GM23338 (cell line): ENCODE results near the gene HTT-AS. TPM values are rescaled to one million over a fixed set of nuclear protein-coding genes. Genes with fewer than 3 reads are reported as not detected.

Experiments
- ATAC-seq: fragments of 200-7000 bp; cut with Tn5 transposase; 3 replicates; pipeline ENCODE4 v1.9.1; 2020
- DNase-seq: peaks from one replicate; pipeline ENCODE4 v3.0.0-alpha.2; 2015; ENCODE audit warnings: low spot score
- H2AFZ ChIP-seq: fragments of 200-600 bp; sonication (generic); 2 replicates; pipeline ENCODE4 v1.8.0; 2016; ENCODE audit warnings: antibody characterized with exemption, mild to moderate bottlenecking, moderate library complexity
- H3F3A ChIP-seq: fragments of 200-600 bp; sonication (generic); replicated peaks from 2 replicates; pipeline ENCODE4 v1.8.0; 2017; ENCODE audit warnings: antibody characterized with exemption, mixed run types, low read depth
- H3K27ac ChIP-seq: fragments of 200-600 bp; sonication (generic); 2 replicates; pipeline ENCODE4 v1.6.1; 2016; ENCODE audit warnings: low read depth
- H3K27me3 ChIP-seq: fragments of 200-600 bp; sonication (generic); 2 replicates; pipeline ENCODE4 v1.8.0; 2016; ENCODE audit warnings: mild to moderate bottlenecking, mixed run types, moderate library complexity; ENCODE audit not compliant: insufficient read depth
- H3K36me3 ChIP-seq: fragments of 200-600 bp; sonication (generic); 2 replicates; pipeline ENCODE4 v1.8.0; 2016; ENCODE audit warnings: mild to moderate bottlenecking; ENCODE audit not compliant: insufficient read depth
- H3K4me1 ChIP-seq: fragments of 200-600 bp; sonication (generic); 2 replicates; pipeline ENCODE4 v1.8.0; 2016; ENCODE audit warnings: mild to moderate bottlenecking, moderate library complexity; ENCODE audit not compliant: insufficient read depth
- H3K4me2 ChIP-seq: fragments of 200-600 bp; sonication (generic); 2 replicates; pipeline ENCODE4 v1.7.1; 2017; ENCODE audit warnings: mixed run types
- H3K4me3 ChIP-seq: fragments of 200-600 bp; sonication (generic); 2 replicates; pipeline ENCODE4 v1.6.1; 2016; ENCODE audit warnings: mixed run types
- H3K79me2 ChIP-seq: fragments of 200-600 bp; sonication (generic); replicated peaks from 2 replicates; pipeline ENCODE4 v1.8.0; 2017; ENCODE audit warnings: mild to moderate bottlenecking; ENCODE audit not compliant: insufficient read depth
- H3K9me2 ChIP-seq: fragments of 200-600 bp; sonication (generic); 2 replicates; pipeline ENCODE4 v1.8.0; 2017; ENCODE audit not compliant: insufficient read depth
- H4K20me1 ChIP-seq: fragments of 200-600 bp; sonication (generic); replicated peaks from 2 replicates; pipeline ENCODE4 v1.8.0; 2017; ENCODE audit warnings: mild to moderate bottlenecking; ENCODE audit not compliant: insufficient read depth
- H3K27ac Mint-ChIP-seq: 2 replicates; pipeline ENCODE4 v1.8.0; 2020; ENCODE audit warnings: inconsistent platforms, mild to moderate bottlenecking, moderate library complexity, mixed read lengths
- H3K27me3 Mint-ChIP-seq: 3 replicates; pipeline ENCODE4 v1.8.0; 2022; ENCODE audit warnings: low read depth, mild to moderate bottlenecking, moderate library complexity, mixed read lengths, inconsistent platforms; ENCODE audit not compliant: insufficient read depth, poor library complexity
- H3K36me3 Mint-ChIP-seq: 3 replicates; pipeline ENCODE4 v1.8.0; 2021; ENCODE audit warnings: low read depth, mild to moderate bottlenecking, inconsistent platforms, moderate library complexity, mixed read lengths
- H3K4me1 Mint-ChIP-seq: 3 replicates; pipeline ENCODE4 v1.8.0; 2020; ENCODE audit warnings: mild to moderate bottlenecking, inconsistent platforms, mixed read lengths
- H3K4me3 Mint-ChIP-seq: 3 replicates; pipeline ENCODE4 v1.8.0; 2021; ENCODE audit warnings: moderate library complexity, mild to moderate bottlenecking, inconsistent platforms, mixed read lengths
- H3K9me3 Mint-ChIP-seq: 3 replicates; pipeline ENCODE4 v1.8.0; 2020; ENCODE audit warnings: moderate library complexity, mild to moderate bottlenecking, inconsistent platforms, mixed read lengths
- CREB1 ChIP-seq: fragments of 250-450 bp; sonication (Bioruptor Pico); IDR thresholded peaks from 2 replicates; pipeline ENCODE4 v1.5.0; 2020; ENCODE audit warnings: low read depth, mild to moderate bottlenecking, moderate library complexity
- CTCF ChIP-seq, 2 experiments: fragments of 200-600 bp in 1 of 2; sonication (generic) in 1 of 2; conservative IDR thresholded peaks; 2 replicates each; pipeline versions ENCODE4 v1.5.1 to v1.6.1; 2016 to 2017; ENCODE audit warnings: antibody characterized with exemption in 2 of 2, low read depth in 2 of 2, mild to moderate bottlenecking in 2 of 2, moderate library complexity in 1 of 2
- ETS1 ChIP-seq: IDR thresholded peaks from 2 replicates; pipeline ENCODE4 v1.6.1; 2016; ENCODE audit warnings: antibody characterized with exemption
- EZH2 ChIP-seq: fragments of 200-600 bp; sonication (generic); IDR thresholded peaks from one replicate; pipeline ENCODE4 v1.8.0; 2017; ENCODE audit warnings: antibody characterized with exemption, mild to moderate bottlenecking, low read depth; ENCODE audit not compliant: unreplicated experiment
- EZH2phosphoT487 ChIP-seq: fragments of 200-600 bp; sonication (generic); IDR thresholded peaks from one replicate; pipeline ENCODE4 v1.8.1; 2018; ENCODE audit warnings: antibody characterized with exemption; ENCODE audit not compliant: unreplicated experiment
- JUNB ChIP-seq: IDR thresholded peaks from one replicate; pipeline ENCODE4 v1.6.1; 2016; ENCODE audit warnings: antibody characterized with exemption; ENCODE audit not compliant: unreplicated experiment
- NANOG ChIP-seq: IDR thresholded peaks from 2 replicates; pipeline ENCODE4 v1.6.1; 2016; ENCODE audit warnings: antibody characterized with exemption, borderline replicate concordance
- POLR2AphosphoS5 ChIP-seq: IDR thresholded peaks from 2 replicates; pipeline ENCODE4 v1.6.1; 2016; ENCODE audit warnings: antibody characterized with exemption, low read depth
- REST ChIP-seq: IDR thresholded peaks from one replicate; pipeline ENCODE4 v1.6.1; 2018; ENCODE audit warnings: antibody characterized with exemption; ENCODE audit not compliant: unreplicated experiment
- STAT1 ChIP-seq: IDR thresholded peaks from one replicate; pipeline ENCODE4 v1.6.1; 2016; ENCODE audit warnings: antibody characterized with exemption; ENCODE audit not compliant: unreplicated experiment
- ZNF114 ChIP-seq: fragments of 250-450 bp; sonication (Bioruptor Pico); IDR thresholded peaks from 2 replicates; pipeline ENCODE4 v1.5.0; 2020; ENCODE audit warnings: mild to moderate bottlenecking, moderate library complexity
- ZNF331 ChIP-seq: fragments of 250-450 bp; sonication (Bioruptor Pico); IDR thresholded peaks from 2 replicates; pipeline ENCODE4 v1.5.0; 2020; ENCODE audit warnings: low read depth, mild to moderate bottlenecking, moderate library complexity
- ZNF462 ChIP-seq: fragments of 250-450 bp; sonication (Bioruptor Pico); IDR thresholded peaks from 2 replicates; pipeline ENCODE4 v1.5.0; 2020; ENCODE audit warnings: mild to moderate bottlenecking, moderate library complexity
- polyA plus RNA-seq: library from polyadenylated mRNA; unstranded; fragments of >200 nt; fragmentation: Nextera tagmentation; extraction: Ambion mirVana; gene quantifications from 2 replicates; pipeline ENCODE4 v1.2.1, GENCODE V29; 2016
- total RNA-seq: library from RNA; depleted of rRNA; stranded (reverse); fragments of >200 nt; shearing (Covaris generic); gene quantifications from 2 replicates; pipeline ENCODE4 v1.2.3, GENCODE V29; 2014

Gene HTT-AS
- total and polyA plus RNA-seq, 2 experiments from 2014 or later: not detected

GRCh38 chr4:3085948-3086670 lies 11.8 kb upstream of the HTT-AS start:
- Histone ChIP-seq H3F3A (no peaks in the 10 kb centered on the region), H3K79me2 (peaks cover 79% of the 10 kb centered on the region), H3K4me1 (no peaks in the 10 kb centered on the region), H3K36me3 (peaks cover 6% of the 10 kb centered on the region; the same call in 1 of the 2 replicates), H3K27ac (no peak overlapping the region), H3K4me3 (no peak overlapping the region), H4K20me1 (peaks cover 47% of the 10 kb centered on the region), H3K27me3 (no peaks in the 10 kb centered on the region), H3K9me2 (no peaks in the 10 kb centered on the region), H3K4me2 (no peak overlapping the region), H2AFZ (no peak overlapping the region)
- Mint-ChIP-seq H3K27ac (no peak overlapping the region), H3K4me3 (no peak overlapping the region), H3K4me1 (no peaks in the 10 kb centered on the region), H3K36me3 (peaks cover 32% of the 10 kb centered on the region), H3K9me3 (no peaks in the 10 kb centered on the region), H3K27me3 (no peaks in the 10 kb centered on the region)
- DNase-seq: no peak
- ATAC-seq: no peak
- TF ChIP-seq REST (no peak), EZH2 (no peak), POLR2AphosphoS5 (no peak), CTCF (conservative IDR thresholded peaks at IDR 0.05; ENCODE audit: low read depth in 2 of 2) (no peak), EZH2phosphoT487 (no peak), CREB1 (CRISPR knock-in tag) (no peak), ETS1 (no peak), ZNF114 (CRISPR knock-in tag) (no peak), ZNF462 (CRISPR knock-in tag) (no peak), STAT1 (no peak), NANOG (no peak), JUNB (no peak), ZNF331 (CRISPR knock-in tag) (no peak)
